Measurements from ENCODE around the gene CMTM7. TPM values are rescaled to one million over a fixed set of nuclear protein-coding genes. Genes with fewer than 3 reads are reported as not detected.
"Not testable (repeated sequence)": the region's sequence is repeated elsewhere in the genome, so short reads cannot be mapped to it uniquely, and the experiment has no call there.

The CMTM7 gene
- total RNA-seq, 1 experiment from 2014 or later = 12.3 TPM

GRCh38 chr3:32379831-32380500 lies 11.7 kb upstream of the CMTM7 start:
- DNase-seq (ENCODE audit: extremely low read depth, low read depth) = no peak

- DNase-seq (ENCODE audit: extremely low read depth, low read depth) = no peak
Measured at GRCh38 chr3:32381922-32382321, 9.7 kb upstream of the CMTM7 start.

GRCh38 chr3:32383136-32383711 lies 8.4 kb upstream of the CMTM7 start:
- DNase-seq (ENCODE audit: extremely low read depth, low read depth) = no peak

GRCh38 chr3:32384938-32385337 lies 6.7 kb upstream of the CMTM7 start:
- DNase-seq (ENCODE audit: extremely low read depth, low read depth) = no peak

GRCh38 chr3:32387512-32387911 lies 4.1 kb upstream of the CMTM7 start:
- DNase-seq (ENCODE audit: extremely low read depth, low read depth) = no peak

- DNase-seq (ENCODE audit: extremely low read depth, low read depth) = not testable (repeated sequence)
Measured at GRCh38 chr3:32389577-32389976, 2.1 kb upstream of the CMTM7 start.

GRCh38 chr3:32392536-32393302 lies 1.1 kb downstream of the CMTM7 start:
- no peak for DNase-seq (ENCODE audit: extremely low read depth, low read depth)

- no peak for DNase-seq (ENCODE audit: extremely low read depth, low read depth)
Measured at GRCh38 chr3:32395496-32395895, 3.8 kb downstream of the CMTM7 start.

GRCh38 chr3:32397941-32398340 lies 6.3 kb downstream of the CMTM7 start:
- no peak for DNase-seq (ENCODE audit: extremely low read depth, low read depth)

GRCh38 chr3:32398531-32398930 lies 6.9 kb downstream of the CMTM7 start:
- DNase-seq (ENCODE audit: extremely low read depth, low read depth) = no peak

GRCh38 chr3:32399030-32399620 lies 7.5 kb downstream of the CMTM7 start:
- DNase-seq (ENCODE audit: extremely low read depth, low read depth) = peak; percentile 51

GRCh38 chr3:32401126-32401525 lies 9.5 kb downstream of the CMTM7 start:
- no peak for DNase-seq (ENCODE audit: extremely low read depth, low read depth)

GRCh38 chr3:32401556-32402081 lies 10.0 kb downstream of the CMTM7 start:
- DNase-seq (ENCODE audit: extremely low read depth, low read depth) = peak; percentile 14

- no peak for DNase-seq (ENCODE audit: extremely low read depth, low read depth)
Measured at GRCh38 chr3:32403663-32404062, 12.0 kb downstream of the CMTM7 start.

- DNase-seq (ENCODE audit: extremely low read depth, low read depth) = no peak
Measured at GRCh38 chr3:32404714-32405113, 13.1 kb downstream of the CMTM7 start.

- no peak for DNase-seq (ENCODE audit: extremely low read depth, low read depth)
Measured at GRCh38 chr3:32405155-32405554, 13.5 kb downstream of the CMTM7 start.

GRCh38 chr3:32405711-32406323 lies 14.2 kb downstream of the CMTM7 start:
- DNase-seq (ENCODE audit: extremely low read depth, low read depth) = no peak

GRCh38 chr3:32406486-32407408 lies 15.1 kb downstream of the CMTM7 start:
- no peak for DNase-seq (ENCODE audit: extremely low read depth, low read depth)

- no peak for DNase-seq (ENCODE audit: extremely low read depth, low read depth)
Measured at GRCh38 chr3:32410367-32411246, 19.0 kb downstream of the CMTM7 start.

All from NCI-H460 (cell line).